ENCODE data around the gene KCNMB2. TPM values are rescaled to one million over a fixed set of nuclear protein-coding genes. Genes with fewer than 3 reads are reported as not detected.

KCNMB2 gene
- total RNA-seq, 1 experiment from 2014 or later, result not detected

- H3K27me3 ChIP-seq (replicated peaks; ENCODE audit: control insufficient read depth, insufficient read depth, low read length), result no peaks in the 10 kb centered on the region
- no TSS peak for BruUV-seq (replicated peaks)
- POLR2A ChIA-PET, result no interaction called here
- Mint-ChIP-seq H3K4me1 (ENCODE audit: low read depth, unreplicated experiment) (peaks cover 22% of the 10 kb centered on the region), H3K9me3 (ENCODE audit: unreplicated experiment) (peaks cover 13% of the 10 kb centered on the region), H3K27me3 (ENCODE audit: insufficient read depth, unreplicated experiment) (no peaks in the 10 kb centered on the region), H3K27ac (ENCODE audit: unreplicated experiment) (no peak overlapping the region), H3K4me3 (ENCODE audit: unreplicated experiment) (no peak overlapping the region), H3K36me3 (ENCODE audit: insufficient read depth, unreplicated experiment) (no peaks in the 10 kb centered on the region)
- no peaks in the 10 kb centered on the region for H3K36me3 ChIP-seq (ENCODE audit: control insufficient read depth, insufficient read depth, low read length)
- DNase-seq, result no peak
- CTCF ChIA-PET, result no interaction called here
- H3K9me3 ChIP-seq, result no peaks in the 10 kb centered on the region
- intact Hi-C loops (cut with micrococcal nuclease; ENCODE audit: unreplicated experiment), result no loop called here
- TF ChIP-seq CTCF (IDR thresholded peaks at IDR 0.05; ENCODE audit: insufficient read depth in 1 of 2, low read depth in 1 of 2, low read length in 1 of 2, severe bottlenecking in 1 of 2, unreplicated experiment in 1 of 2), result no peak
- H3K4me3 ChIP-seq (ENCODE audit: low read depth, low read length), result no peak overlapping the region
- H3K4me1 ChIP-seq, result peaks cover 3% of the 10 kb centered on the region; the same call in 1 of the 2 replicates
These were observed 67.5 kb downstream of the KCNMB2 start for GRCh38 chr3:178603735-178604134.

- Histone ChIP-seq H3K4me1 (no peaks in the 10 kb centered on the region), H3K36me3 (ENCODE audit: control insufficient read depth, insufficient read depth, low read length) (no peaks in the 10 kb centered on the region), H3K9me3 (no peaks in the 10 kb centered on the region), H3K4me3 (ENCODE audit: low read depth, low read length) (no peak overlapping the region), H3K27me3 (replicated peaks; ENCODE audit: control insufficient read depth, insufficient read depth, low read length) (no peaks in the 10 kb centered on the region)
- Mint-ChIP-seq H3K36me3 (ENCODE audit: insufficient read depth, unreplicated experiment) (no peaks in the 10 kb centered on the region), H3K4me1 (ENCODE audit: low read depth, unreplicated experiment) (no peaks in the 10 kb centered on the region), H3K27ac (ENCODE audit: unreplicated experiment) (no peak overlapping the region), H3K27me3 (ENCODE audit: insufficient read depth, unreplicated experiment) (no peaks in the 10 kb centered on the region), H3K9me3 (ENCODE audit: unreplicated experiment) (peaks cover 9% of the 10 kb centered on the region), H3K4me3 (ENCODE audit: unreplicated experiment) (no peak overlapping the region)
- POLR2A ChIA-PET, result no interaction called here
- intact Hi-C loops (cut with micrococcal nuclease; ENCODE audit: unreplicated experiment), result no loop called here
- no peak for TF ChIP-seq CTCF (IDR thresholded peaks at IDR 0.05; ENCODE audit: insufficient read depth in 1 of 2, low read depth in 1 of 2, low read length in 1 of 2, severe bottlenecking in 1 of 2, unreplicated experiment in 1 of 2)
- no TSS peak for BruUV-seq (replicated peaks)
- DNase-seq, result no peak
- CTCF ChIA-PET, result no interaction called here
These were observed 82.0 kb downstream of the KCNMB2 start for GRCh38 chr3:178618197-178618596.

- H3K36me3 Mint-ChIP-seq (ENCODE audit: insufficient read depth, unreplicated experiment), result no peaks in the 10 kb centered on the region
- Histone ChIP-seq H3K36me3 (ENCODE audit: control insufficient read depth, insufficient read depth, low read length) (no peaks in the 10 kb centered on the region), H3K4me3 (ENCODE audit: low read depth, low read length) (no peak overlapping the region), H3K4me1 (no peaks in the 10 kb centered on the region), H3K27me3 (replicated peaks; ENCODE audit: control insufficient read depth, insufficient read depth, low read length) (no peaks in the 10 kb centered on the region), H3K9me3 (no peaks in the 10 kb centered on the region)
- no peaks in the 10 kb centered on the region for H3K27me3 Mint-ChIP-seq (ENCODE audit: insufficient read depth, unreplicated experiment)
- H3K27ac Mint-ChIP-seq (ENCODE audit: unreplicated experiment), result no peak overlapping the region
- no peak overlapping the region for H3K4me3 Mint-ChIP-seq (ENCODE audit: unreplicated experiment)
- intact Hi-C loops (cut with micrococcal nuclease; ENCODE audit: unreplicated experiment), result no loop called here
- no peak for DNase-seq
- no peaks in the 10 kb centered on the region for H3K4me1 Mint-ChIP-seq (ENCODE audit: low read depth, unreplicated experiment)
- H3K9me3 Mint-ChIP-seq (ENCODE audit: unreplicated experiment), result peaks cover 3% of the 10 kb centered on the region
- ChIA-PET POLR2A (no interaction called here), CTCF (no interaction called here)
- no TSS peak for BruUV-seq (replicated peaks)
- TF ChIP-seq CTCF (IDR thresholded peaks at IDR 0.05; ENCODE audit: insufficient read depth in 1 of 2, low read depth in 1 of 2, low read length in 1 of 2, severe bottlenecking in 1 of 2, unreplicated experiment in 1 of 2), result no peak
These were observed 82.7 kb downstream of the KCNMB2 start for GRCh38 chr3:178618896-178619295.

All from Caco-2 (cell line).